Fibroblast of lung (primary cell): Measurements from ENCODE around the gene GDF10. TPM values are rescaled to one million over a fixed set of nuclear protein-coding genes. Genes with fewer than 3 reads are reported as not detected.

Source experiments
- DNase-seq, 2 donors: peaks; one replicate each; pipeline versions ENCODE4 v3.0.0 to v3.0.0-alpha.2; 2010; ENCODE audit warnings: low read depth in 2 of 2
- H2AFZ ChIP-seq: 2 replicates; pipeline ENCODE4 v1.5.1; 2012; ENCODE audit warnings: low read length, control low read depth, inconsistent platforms
- H3K27ac ChIP-seq: 2 replicates; pipeline ENCODE4 v1.5.1; 2011; ENCODE audit warnings: low read length, control low read depth; ENCODE audit not compliant: insufficient read depth
- H3K27me3 ChIP-seq: 2 replicates; pipeline ENCODE4 v1.5.1; 2011; ENCODE audit warnings: mild to moderate bottlenecking, low read length; ENCODE audit not compliant: control insufficient read depth, insufficient read depth
- H3K36me3 ChIP-seq: 2 replicates; pipeline ENCODE4 v1.5.1; 2011; ENCODE audit warnings: low read length; ENCODE audit not compliant: control insufficient read depth, insufficient read depth
- H3K4me1 ChIP-seq: 2 replicates; pipeline ENCODE4 v1.5.1; 2011; ENCODE audit warnings: low read length; ENCODE audit not compliant: control insufficient read depth, insufficient read depth; ENCODE audit errors: extremely low read depth
- H3K4me2 ChIP-seq: 2 replicates; pipeline ENCODE4 v1.5.1; 2011; ENCODE audit warnings: low read length, control low read depth; ENCODE audit not compliant: insufficient read depth; ENCODE audit errors: extremely low read depth
- H3K4me3 ChIP-seq, 4 experiments: fragments of 200-600 bp in 1 of 4; sonication (generic) in 1 of 4; replicated peaks in 1 of 4; 2 replicates each; pipeline ENCODE4 v1.5.1; 2011 to 2016; ENCODE audit warnings: low read length in 4 of 4, low read depth in 3 of 4, mild to moderate bottlenecking in 3 of 4, control low read depth in 2 of 4, inconsistent platforms in 1 of 4, mixed read lengths in 1 of 4; ENCODE audit not compliant: insufficient read depth in 1 of 4; ENCODE audit errors: control extremely low read depth in 1 of 4
- H3K79me2 ChIP-seq: 2 replicates; pipeline ENCODE4 v1.5.1; 2012; ENCODE audit warnings: mild to moderate bottlenecking, low read length, inconsistent platforms; ENCODE audit not compliant: control insufficient read depth, insufficient read depth
- H3K9ac ChIP-seq: 2 replicates; pipeline ENCODE4 v1.5.1; 2011; ENCODE audit warnings: mild to moderate bottlenecking, low read length, control low read depth; ENCODE audit not compliant: insufficient read depth
- H3K9me3 ChIP-seq: 2 replicates; pipeline ENCODE4 v1.5.1; 2012; ENCODE audit warnings: low read depth, low read length; ENCODE audit not compliant: control insufficient read depth, insufficient read depth
- H4K20me1 ChIP-seq: 2 replicates; pipeline ENCODE4 v1.5.1; 2011; ENCODE audit warnings: low read length; ENCODE audit not compliant: control insufficient read depth, insufficient read depth; ENCODE audit errors: extremely low read depth
- EZH2 ChIP-seq: IDR thresholded peaks from 2 replicates; pipeline ENCODE4 v1.5.1; 2012; ENCODE audit warnings: low read length, control low read depth, mild to moderate bottlenecking; ENCODE audit errors: missing control alignments
- polyA plus RNA-seq, 2 donors: library from polyadenylated mRNA; depleted of rRNA in 1 of 2; stranded (reverse) in 1 of 2; unstranded in 1 of 2; fragments of >200 nt; gene quantifications; 2 replicates each; pipeline ENCODE4 v1.2.1, GENCODE V29; 2011 to 2012; ENCODE audit warnings: missing spikeins in 1 of 2
- total RNA-seq: library from RNA; depleted of rRNA; stranded (reverse); fragments of >200 nt; gene quantifications from 2 replicates; pipeline ENCODE4 v1.2.1, GENCODE V29; 2014
- TF ChIP-seq, protein P1 (sequence below), 2 donors: IDR thresholded peaks in 1 of 2; conservative IDR thresholded peaks in 1 of 2; 1 replicate in 1 of 2; 2 replicates in 1 of 2; pipeline ENCODE4 v1.5.1; 2011 to 2012; ENCODE audit warnings: low read length in 2 of 2, control low read depth in 1 of 2, inconsistent platforms in 1 of 2, low read depth in 1 of 2, mild to moderate bottlenecking in 1 of 2

The GDF10 gene
- total and polyA plus RNA-seq, 2 donors (not counting 1 experiment from before 2014, with no cell fraction given) = 6.2 to 25.1 TPM

- H3K27me3 ChIP-seq = peaks cover 5% of the 10 kb centered on the region
- no peak overlapping the region for H3K4me3 ChIP-seq
- H2AFZ ChIP-seq = no peak overlapping the region
- no peak overlapping the region for H3K9ac ChIP-seq
- no peaks in the 10 kb centered on the region for H3K9me3 ChIP-seq
- TF ChIP-seq, protein P1, sequence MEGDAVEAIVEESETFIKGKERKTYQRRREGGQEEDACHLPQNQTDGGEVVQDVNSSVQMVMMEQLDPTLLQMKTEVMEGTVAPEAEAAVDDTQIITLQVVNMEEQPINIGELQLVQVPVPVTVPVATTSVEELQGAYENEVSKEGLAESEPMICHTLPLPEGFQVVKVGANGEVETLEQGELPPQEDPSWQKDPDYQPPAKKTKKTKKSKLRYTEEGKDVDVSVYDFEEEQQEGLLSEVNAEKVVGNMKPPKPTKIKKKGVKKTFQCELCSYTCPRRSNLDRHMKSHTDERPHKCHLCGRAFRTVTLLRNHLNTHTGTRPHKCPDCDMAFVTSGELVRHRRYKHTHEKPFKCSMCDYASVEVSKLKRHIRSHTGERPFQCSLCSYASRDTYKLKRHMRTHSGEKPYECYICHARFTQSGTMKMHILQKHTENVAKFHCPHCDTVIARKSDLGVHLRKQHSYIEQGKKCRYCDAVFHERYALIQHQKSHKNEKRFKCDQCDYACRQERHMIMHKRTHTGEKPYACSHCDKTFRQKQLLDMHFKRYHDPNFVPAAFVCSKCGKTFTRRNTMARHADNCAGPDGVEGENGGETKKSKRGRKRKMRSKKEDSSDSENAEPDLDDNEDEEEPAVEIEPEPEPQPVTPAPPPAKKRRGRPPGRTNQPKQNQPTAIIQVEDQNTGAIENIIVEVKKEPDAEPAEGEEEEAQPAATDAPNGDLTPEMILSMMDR (conservative IDR thresholded peaks at IDR 0.05 in 1 of 2, IDR thresholded peaks at IDR 0.05 in 1 of 2; ENCODE audit: low read depth in 1 of 2, low read length in 2 of 2) = no peak
- no peak for TF ChIP-seq EZH2
- no peaks in the 10 kb centered on the region for H3K79me2 ChIP-seq
- H3K4me2 ChIP-seq = no peak overlapping the region
- no peak overlapping the region for H3K27ac ChIP-seq
- H3K36me3 ChIP-seq = no peaks in the 10 kb centered on the region
- no peaks in the 10 kb centered on the region for H3K4me1 ChIP-seq
- H4K20me1 ChIP-seq = no peaks in the 10 kb centered on the region
- no peak for DNase-seq
Observed at GRCh38 chr10:47306387-47307210, 6.6 kb downstream of the GDF10 start.

DNA sequence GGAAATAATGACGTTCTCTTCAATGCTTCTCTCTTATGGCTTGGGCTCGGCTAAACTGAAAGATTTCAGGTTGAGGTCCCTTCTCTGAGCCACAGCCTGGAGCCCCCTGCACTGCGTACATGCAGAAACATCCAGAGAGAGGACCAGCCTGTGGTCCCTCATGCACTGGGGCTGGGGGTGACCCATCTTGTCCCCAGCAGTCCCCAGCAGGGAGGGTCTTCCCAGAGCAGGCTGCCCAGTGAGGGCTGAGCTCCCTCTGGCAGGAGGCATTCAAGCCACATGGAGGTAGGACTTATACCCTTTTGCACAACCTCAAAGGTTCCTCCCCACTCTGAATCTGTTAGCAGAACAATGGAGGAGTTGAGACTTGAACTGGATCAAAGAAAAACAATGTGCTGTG, 7.4 kb downstream of the GDF10 start:
- DNase-seq = no peak
- no peak overlapping the region for H3K4me3 ChIP-seq
- no peaks in the 10 kb centered on the region for H3K4me1 ChIP-seq
- H3K79me2 ChIP-seq = no peaks in the 10 kb centered on the region
- no peaks in the 10 kb centered on the region for H4K20me1 ChIP-seq
- H2AFZ ChIP-seq = no peak overlapping the region
- H3K4me2 ChIP-seq = no peak overlapping the region
- H3K36me3 ChIP-seq = no peaks in the 10 kb centered on the region
- TF ChIP-seq EZH2 = no peak
- TF ChIP-seq, protein P1 (conservative IDR thresholded peaks at IDR 0.05 in 1 of 2, IDR thresholded peaks at IDR 0.05 in 1 of 2; ENCODE audit: low read depth in 1 of 2, low read length in 2 of 2) = no peak
- H3K27ac ChIP-seq = no peak overlapping the region
- no peak overlapping the region for H3K9ac ChIP-seq
- peaks cover 2% of the 10 kb centered on the region for H3K27me3 ChIP-seq
- no peaks in the 10 kb centered on the region for H3K9me3 ChIP-seq

GRCh38 chr10:47308775-47309174, 8.8 kb downstream of the GDF10 start:
- TF ChIP-seq, protein P1 (conservative IDR thresholded peaks at IDR 0.05 in 1 of 2, IDR thresholded peaks at IDR 0.05 in 1 of 2; ENCODE audit: low read depth in 1 of 2, low read length in 2 of 2) = no peak
- no peak for TF ChIP-seq EZH2
- DNase-seq = no peak
- no peaks in the 10 kb centered on the region for H3K36me3 ChIP-seq
- no peak overlapping the region for H3K4me3 ChIP-seq
- no peak overlapping the region for H3K9ac ChIP-seq
- no peaks in the 10 kb centered on the region for H3K4me1 ChIP-seq
- no peak overlapping the region for H2AFZ ChIP-seq
- peaks cover 2% of the 10 kb centered on the region for H3K27me3 ChIP-seq
- H3K9me3 ChIP-seq = no peaks in the 10 kb centered on the region
- H3K4me2 ChIP-seq = no peak overlapping the region
- no peaks in the 10 kb centered on the region for H4K20me1 ChIP-seq
- no peak overlapping the region for H3K27ac ChIP-seq
- H3K79me2 ChIP-seq = no peaks in the 10 kb centered on the region
